GM23248 (cell line): ENCODE measurements around the gene EPB41L4B. TPM values are rescaled to one million over a fixed set of nuclear protein-coding genes. Genes with fewer than 3 reads are reported as not detected.

Experiments used
- DNase-seq: peaks from one replicate; pipeline ENCODE4 v3.0.0-alpha.2; 2015
- H2AFZ ChIP-seq: fragments of 200-600 bp; sonication (generic); 2 replicates; pipeline ENCODE4 v1.6.1; 2016; ENCODE audit warnings: antibody characterized with exemption
- H3F3A ChIP-seq: fragments of 200-600 bp; sonication (generic); 2 replicates; pipeline ENCODE4 v1.6.1; 2016; ENCODE audit warnings: mild to moderate bottlenecking, antibody characterized with exemption, mixed run types; ENCODE audit not compliant: insufficient read depth
- H3K27ac ChIP-seq: fragments of 200-600 bp; sonication (generic); 2 replicates; pipeline ENCODE4 v1.5.1; 2016; ENCODE audit warnings: mild to moderate bottlenecking
- H3K27me3 ChIP-seq: fragments of 200-600 bp; sonication (generic); replicated peaks from 2 replicates; pipeline ENCODE4 v1.6.1; 2016; ENCODE audit warnings: mild to moderate bottlenecking; ENCODE audit not compliant: insufficient read depth
- H3K36me3 ChIP-seq: fragments of 200-600 bp; sonication (generic); 2 replicates; pipeline ENCODE4 v1.6.1; 2016; ENCODE audit warnings: low read depth, mild to moderate bottlenecking
- H3K4me1 ChIP-seq: fragments of 200-600 bp; sonication (generic); 2 replicates; pipeline ENCODE4 v1.6.1; 2016; ENCODE audit warnings: mild to moderate bottlenecking; ENCODE audit not compliant: insufficient read depth
- H3K4me2 ChIP-seq: fragments of 200-600 bp; sonication (generic); one replicate; pipeline ENCODE4 v1.6.1; 2016; ENCODE audit warnings: mild to moderate bottlenecking; ENCODE audit not compliant: unreplicated experiment
- H3K4me3 ChIP-seq: fragments of 200-600 bp; sonication (generic); 2 replicates; pipeline ENCODE4 v1.5.1; 2016; ENCODE audit warnings: mild to moderate bottlenecking
- H3K79me2 ChIP-seq: fragments of 200-600 bp; sonication (generic); 2 replicates; pipeline ENCODE4 v1.6.1; 2016; ENCODE audit warnings: mild to moderate bottlenecking; ENCODE audit not compliant: insufficient read depth
- H3K9ac ChIP-seq: fragments of 200-600 bp; sonication (generic); 2 replicates; pipeline ENCODE4 v1.6.1; 2016; ENCODE audit warnings: mild to moderate bottlenecking
- H3K9me2 ChIP-seq: fragments of 200-600 bp; sonication (generic); 2 replicates; pipeline ENCODE4 v1.6.1; 2016; ENCODE audit warnings: mixed run types, mild to moderate bottlenecking, moderate library complexity; ENCODE audit not compliant: insufficient read depth
- H3K9me3 ChIP-seq: fragments of 200-600 bp; sonication (generic); one replicate; pipeline ENCODE4 v1.6.1; 2017; ENCODE audit warnings: low read depth
- H4K20me1 ChIP-seq: fragments of 200-600 bp; sonication (generic); 2 replicates; pipeline ENCODE4 v1.6.0; 2016; ENCODE audit not compliant: insufficient read depth
- EZH2 ChIP-seq: fragments of 200-600 bp; sonication (generic); IDR thresholded peaks from 2 replicates; pipeline ENCODE4 v1.6.1; 2018; ENCODE audit warnings: antibody characterized with exemption, mild to moderate bottlenecking; ENCODE audit not compliant: insufficient read depth, poor library complexity, severe bottlenecking
- EZH2phosphoT487 ChIP-seq: fragments of 200-600 bp; sonication (generic); IDR thresholded peaks from 2 replicates; pipeline ENCODE4 v1.6.1; 2018; ENCODE audit warnings: antibody characterized with exemption, moderate library complexity, mild to moderate bottlenecking, low read depth; ENCODE audit not compliant: insufficient read depth
- WGBS, 2 experiments: methylation state at CpG; one replicate each; pipeline ENCODE4 v1.1.6; 2015 to 2017; ENCODE audit warnings: low lambda C conversion rate in 2 of 2, low coverage in 1 of 2; ENCODE audit errors: missing lambda C conversion rate in 2 of 2; 5-methylcytosine and 5-hydroxymethylcytosine counted together
- in situ Hi-C: fragments of 300-500 bp; cut with MboI; formaldehyde crosslinking; loops from 2 replicates; pipeline ENCODE4 v1.15.0; 2020
- polyA plus RNA-seq: library from polyadenylated mRNA; unstranded; fragments of >200 nt; fragmentation: Nextera tagmentation; extraction: Ambion mirVana; gene quantifications from 2 replicates; pipeline ENCODE4 v1.2.1, GENCODE V29; 2016
- total RNA-seq: library from RNA; depleted of rRNA; stranded (reverse); fragments of >200 nt; shearing (Covaris generic); gene quantifications from 2 replicates; pipeline ENCODE4 v1.2.3, GENCODE V29; 2014

EPB41L4B gene
- total and polyA plus RNA-seq, 2 experiments from 2014 or later: 0.33 to 0.76 TPM

DNA sequence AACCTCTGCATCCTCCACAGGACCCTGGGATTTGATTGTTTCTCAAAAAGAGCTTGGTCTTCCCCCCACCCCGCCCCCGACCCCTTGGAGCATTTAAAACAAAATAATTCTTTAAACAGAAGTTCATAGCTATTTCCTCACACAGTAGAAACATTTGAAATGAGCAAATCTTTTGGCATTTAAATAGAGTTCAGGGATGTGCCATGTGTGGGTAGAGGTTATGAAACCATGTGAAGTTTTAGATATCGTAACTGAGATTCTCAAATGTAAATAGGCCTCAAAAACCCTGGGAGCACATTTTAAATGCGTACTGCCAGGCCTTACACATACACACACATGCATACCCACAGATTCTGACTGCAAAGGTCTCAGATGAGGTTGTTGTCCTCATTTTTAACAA is 66.5 kb downstream of the EPB41L4B start:
- Histone ChIP-seq H3K4me2 (peak overlapping the region; percentile 54), H3K9me3 (no peaks in the 10 kb centered on the region), H3K4me3 (0 out of 2 replicates have a peak overlapping the region, but pooled peaks have one; percentile 28), H3K9me2 (no peaks in the 10 kb centered on the region), H3K79me2 (no peaks in the 10 kb centered on the region), H3K27ac (peak overlapping the region; percentile 79), H2AFZ (peak overlapping the region; percentile 13; the same call in 1 of the 2 replicates), H3K36me3 (no peaks in the 10 kb centered on the region), H3K27me3 (no peaks in the 10 kb centered on the region), H3K9ac (peak overlapping the region; percentile 48), H3K4me1 (peaks cover 38% of the 10 kb centered on the region), H4K20me1 (no peaks in the 10 kb centered on the region), H3F3A (peaks cover 36% of the 10 kb centered on the region)
- in situ Hi-C loops: no loop called here
- 37 to 40% methylated on average over 4 of the region's 4 CpGs for WGBS, 2 experiments
- TF ChIP-seq EZH2phosphoT487 (no peak), EZH2 (no peak)
- DNase-seq: peak; percentile 82

- H3K9ac ChIP-seq: peak overlapping the region; percentile 36; the same call in 1 of the 2 replicates
- no peaks in the 10 kb centered on the region for H3K9me3 ChIP-seq
- H3K79me2 ChIP-seq: no peaks in the 10 kb centered on the region
- peak overlapping the region; percentile 79 for H3K27ac ChIP-seq
- H2AFZ ChIP-seq: peak overlapping the region; percentile 13; the same call in 1 of the 2 replicates
- no peaks in the 10 kb centered on the region for H3K9me2 ChIP-seq
- peaks cover 36% of the 10 kb centered on the region for H3F3A ChIP-seq
- peak overlapping the region; percentile 54 for H3K4me2 ChIP-seq
- peak; percentile 85 for DNase-seq
- 34 to 35% methylated on average over 7 of the region's 7 CpGs for WGBS, 2 experiments
- H3K27me3 ChIP-seq: no peaks in the 10 kb centered on the region
- no peak for TF ChIP-seq EZH2phosphoT487
- TF ChIP-seq EZH2: no peak
- in situ Hi-C loops: no loop called here
- no peaks in the 10 kb centered on the region for H3K36me3 ChIP-seq
- no peaks in the 10 kb centered on the region for H4K20me1 ChIP-seq
- H3K4me3 ChIP-seq: peak overlapping the region; percentile 28; the same call in 1 of the 2 replicates
- peaks cover 38% of the 10 kb centered on the region for H3K4me1 ChIP-seq
Observed at GRCh38 chr9:109253637-109254284, 67.1 kb downstream of the EPB41L4B start.

DNA sequence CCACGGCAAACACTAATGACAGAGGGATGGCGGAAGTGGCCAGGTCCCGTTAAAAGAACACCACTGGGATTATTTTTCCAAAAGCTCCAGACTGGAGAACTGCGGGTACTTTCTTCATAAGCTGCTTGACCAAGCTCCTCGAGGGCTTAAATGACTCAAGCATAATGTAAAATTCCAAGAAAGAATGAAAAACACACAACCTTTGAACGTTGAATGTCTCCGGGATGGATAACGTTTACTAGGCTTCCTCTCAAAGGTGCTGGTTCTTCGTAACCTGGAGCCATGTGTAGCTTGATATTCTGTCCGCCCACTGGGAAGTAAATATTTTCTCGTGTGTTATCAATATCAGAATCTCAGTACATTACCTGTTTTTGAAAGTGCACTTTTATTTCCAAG is 67.6 kb downstream of the EPB41L4B start:
- no peak for DNase-seq
- Histone ChIP-seq H3K9ac (peak overlapping the region; percentile 36; the same call in 1 of the 2 replicates), H3K4me2 (peak overlapping the region; percentile 54), H3K4me1 (peaks cover 40% of the 10 kb centered on the region), H3K9me3 (no peaks in the 10 kb centered on the region), H3F3A (peaks cover 36% of the 10 kb centered on the region), H4K20me1 (no peaks in the 10 kb centered on the region), H3K9me2 (no peaks in the 10 kb centered on the region), H3K27ac (peak overlapping the region; percentile 79), H3K4me3 (no peak overlapping the region), H3K36me3 (no peaks in the 10 kb centered on the region), H2AFZ (no peak overlapping the region), H3K27me3 (no peaks in the 10 kb centered on the region), H3K79me2 (no peaks in the 10 kb centered on the region)
- no peak for TF ChIP-seq EZH2
- TF ChIP-seq EZH2phosphoT487: no peak
- in situ Hi-C loops: no loop called here
- 94 to 96% methylated on average over 11 of the region's 11 CpGs for WGBS, 2 experiments

DNA sequence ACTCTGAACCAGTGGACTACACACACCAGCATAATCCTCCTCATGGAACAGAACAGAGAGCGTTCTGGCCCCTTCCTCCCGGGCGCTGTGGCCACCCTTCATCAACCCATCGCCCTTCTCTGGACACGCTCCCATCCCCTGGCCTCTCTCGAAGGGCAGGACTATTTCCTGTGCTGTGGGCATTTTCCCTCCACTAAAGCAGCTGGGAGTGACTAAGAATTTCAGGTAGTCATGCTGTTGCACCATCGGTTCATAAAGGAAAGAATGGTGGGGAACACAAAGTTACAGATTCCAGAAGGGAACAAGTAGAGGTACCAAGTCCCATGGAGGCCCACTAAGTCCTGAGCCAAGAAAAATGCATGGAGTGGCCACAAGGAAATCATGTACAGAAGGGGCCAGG is 68.6 kb downstream of the EPB41L4B start:
- H3K27ac ChIP-seq: no peak overlapping the region
- no peak overlapping the region for H3K4me2 ChIP-seq
- no peaks in the 10 kb centered on the region for H3K9me3 ChIP-seq
- H3K9me2 ChIP-seq: no peaks in the 10 kb centered on the region
- 96 to 97% methylated on average over 7 of the region's 7 CpGs for WGBS, 2 experiments
- in situ Hi-C loops: no loop called here
- H3K79me2 ChIP-seq: no peaks in the 10 kb centered on the region
- no peaks in the 10 kb centered on the region for H3K36me3 ChIP-seq
- no peak for DNase-seq
- no peak overlapping the region for H3K4me3 ChIP-seq
- H4K20me1 ChIP-seq: no peaks in the 10 kb centered on the region
- H2AFZ ChIP-seq: no peak overlapping the region
- TF ChIP-seq EZH2phosphoT487: no peak
- no peak for TF ChIP-seq EZH2
- H3F3A ChIP-seq: peaks cover 36% of the 10 kb centered on the region
- H3K27me3 ChIP-seq: no peaks in the 10 kb centered on the region
- peaks cover 45% of the 10 kb centered on the region for H3K4me1 ChIP-seq
- H3K9ac ChIP-seq: no peak overlapping the region
